CD4-positive, alpha-beta T cell treated with Interleukin-17A for 4 hours (primary cell): Measurements from ENCODE around the gene PDILT.
"Not testable (repeated sequence)": the region's sequence is repeated elsewhere in the genome, so short reads cannot be mapped to it uniquely, and the experiment has no call there.

ENCODE experiments used
- DNase-seq: peaks from one replicate; pipeline ENCODE4 v3.0.0-alpha.2; 2020; ENCODE audit warnings: mixed read lengths

The PDILT gene

GRCh38 chr16:20320592-20320991 lies 83.9 kb downstream of the PDILT start:
- DNase-seq: no peak

GRCh38 chr16:20320178-20320577 lies 84.4 kb downstream of the PDILT start:
- DNase-seq: no peak

GRCh38 chr16:20319406-20319805 lies 85.1 kb downstream of the PDILT start:
- DNase-seq: no peak

- DNase-seq: no peak
Measured at GRCh38 chr16:20318437-20318836, 86.1 kb downstream of the PDILT start.

GRCh38 chr16:20318006-20318405 lies 86.5 kb downstream of the PDILT start:
- DNase-seq: no peak

GRCh38 chr16:20317117-20317516 lies 87.4 kb downstream of the PDILT start:
- no peak for DNase-seq

GRCh38 chr16:20316715-20317114 lies 87.8 kb downstream of the PDILT start:
- no peak for DNase-seq

- DNase-seq: no peak
Measured at GRCh38 chr16:20315764-20316163, 88.8 kb downstream of the PDILT start.

- DNase-seq: no peak
Measured at GRCh38 chr16:20314575-20314974, 90.0 kb downstream of the PDILT start.

- no peak for DNase-seq
Measured at GRCh38 chr16:20313741-20314140, 90.8 kb downstream of the PDILT start.

- not testable (repeated sequence) for DNase-seq
Measured at GRCh38 chr16:20312536-20313095, 91.9 kb downstream of the PDILT start.

- no peak for DNase-seq
Measured at GRCh38 chr16:20311548-20311947, 93.0 kb downstream of the PDILT start.

GRCh38 chr16:20310421-20311395 lies 93.8 kb downstream of the PDILT start:
- no peak for DNase-seq

GRCh38 chr16:20309786-20310185 lies 94.8 kb downstream of the PDILT start:
- no peak for DNase-seq
